ENCODE measurements around the gene CYP1A2.

CYP1A2 gene

GRCh38 chr15:74790080-74790916 is 41.7 kb downstream of the CYP1A2 start:
- FAIRE-seq = no peak

GRCh38 chr15:74791007-74791406 is 42.4 kb downstream of the CYP1A2 start:
- no peak for FAIRE-seq

GRCh38 chr15:74791667-74792066 is 43.0 kb downstream of the CYP1A2 start:
- FAIRE-seq = no peak

DNA sequence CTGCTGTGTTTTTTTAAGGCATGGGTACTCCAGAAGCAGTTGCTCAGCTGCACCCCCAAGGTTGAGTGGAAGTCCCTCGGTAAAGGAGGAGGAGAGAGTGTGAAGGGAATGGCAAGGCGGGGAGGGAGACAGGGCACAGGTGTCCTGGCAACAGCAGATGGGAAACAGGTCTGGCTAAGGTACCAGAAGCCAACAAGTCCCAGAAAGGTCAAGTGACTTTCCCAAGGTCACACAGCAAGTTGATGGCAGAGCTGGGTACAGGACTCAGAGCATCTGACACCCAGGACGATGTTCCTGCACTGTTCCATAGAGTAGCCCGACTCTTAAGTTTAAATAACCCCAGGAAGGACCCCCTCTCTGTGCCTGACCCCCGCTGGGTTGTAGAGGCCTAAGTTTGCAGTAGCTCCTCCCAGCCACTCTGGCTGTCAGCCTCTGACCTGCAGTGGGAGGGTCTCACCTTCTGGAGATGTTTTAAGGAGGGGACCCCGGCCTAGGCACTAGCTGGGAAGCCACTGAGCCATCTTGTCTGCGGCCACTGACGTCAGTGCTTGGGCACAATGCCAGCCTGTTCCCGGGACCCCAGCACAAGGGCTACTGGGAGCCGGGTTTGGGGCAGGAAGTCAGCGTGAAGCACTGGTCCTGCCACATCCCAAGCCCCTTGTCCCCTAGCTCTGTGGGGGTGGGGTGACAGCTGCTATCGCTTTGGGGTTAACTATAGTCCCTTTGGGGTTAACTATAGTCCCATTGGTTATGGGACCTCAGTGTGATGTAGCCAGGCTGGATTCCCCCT is 43.8 kb downstream of the CYP1A2 start:
- no peak for FAIRE-seq

GRCh38 chr15:74793135-74794028 is 44.7 kb downstream of the CYP1A2 start:
- no peak for FAIRE-seq

DNA sequence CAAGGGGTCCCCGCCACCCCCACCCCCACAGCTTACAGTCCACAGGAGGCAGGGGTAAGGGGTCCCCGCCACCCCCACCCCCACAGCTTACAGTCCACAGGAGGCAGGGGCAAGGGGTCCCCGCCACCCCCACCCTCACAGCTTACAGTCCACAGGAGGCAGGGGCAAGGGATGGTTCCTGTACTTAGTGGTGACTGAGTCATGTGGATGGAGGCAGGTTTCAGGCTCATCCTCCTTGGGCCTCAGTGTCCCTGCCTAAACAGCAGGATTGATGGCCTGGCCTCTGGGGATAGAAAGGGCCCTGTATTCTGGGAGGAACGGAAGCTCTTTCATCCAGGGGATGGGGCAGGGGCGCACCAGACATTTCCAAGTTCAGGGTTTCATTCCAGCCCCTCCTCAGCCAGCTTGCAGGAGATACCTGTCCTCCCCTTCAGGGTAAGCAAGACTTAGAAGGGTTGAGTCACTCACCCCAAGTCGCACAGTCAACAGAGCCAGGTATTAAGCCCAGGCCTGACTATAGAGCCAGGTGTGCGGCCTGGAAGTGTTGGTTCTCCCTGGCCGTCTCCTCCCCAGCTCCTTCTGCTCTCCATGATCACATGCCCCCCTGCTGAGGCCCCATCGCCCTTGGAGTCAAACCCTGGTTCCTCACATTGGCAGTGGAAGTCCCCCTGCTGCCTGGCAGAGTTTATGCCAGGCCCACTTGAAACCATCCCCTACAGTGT is 45.8 kb downstream of the CYP1A2 start:
- FAIRE-seq = no peak

- no peak for FAIRE-seq
These were observed 46.3 kb downstream of the CYP1A2 start for GRCh38 chr15:74794970-74795349.

- no peak for FAIRE-seq
These were observed 47.5 kb downstream of the CYP1A2 start for GRCh38 chr15:74795966-74796625.

GRCh38 chr15:74798388-74799254 is 50.0 kb downstream of the CYP1A2 start:
- no peak for FAIRE-seq

GRCh38 chr15:74799255-74799855 is 50.7 kb downstream of the CYP1A2 start:
- FAIRE-seq = no peak

- FAIRE-seq = no peak
These were observed 51.4 kb downstream of the CYP1A2 start for GRCh38 chr15:74799856-74800558.

DNA sequence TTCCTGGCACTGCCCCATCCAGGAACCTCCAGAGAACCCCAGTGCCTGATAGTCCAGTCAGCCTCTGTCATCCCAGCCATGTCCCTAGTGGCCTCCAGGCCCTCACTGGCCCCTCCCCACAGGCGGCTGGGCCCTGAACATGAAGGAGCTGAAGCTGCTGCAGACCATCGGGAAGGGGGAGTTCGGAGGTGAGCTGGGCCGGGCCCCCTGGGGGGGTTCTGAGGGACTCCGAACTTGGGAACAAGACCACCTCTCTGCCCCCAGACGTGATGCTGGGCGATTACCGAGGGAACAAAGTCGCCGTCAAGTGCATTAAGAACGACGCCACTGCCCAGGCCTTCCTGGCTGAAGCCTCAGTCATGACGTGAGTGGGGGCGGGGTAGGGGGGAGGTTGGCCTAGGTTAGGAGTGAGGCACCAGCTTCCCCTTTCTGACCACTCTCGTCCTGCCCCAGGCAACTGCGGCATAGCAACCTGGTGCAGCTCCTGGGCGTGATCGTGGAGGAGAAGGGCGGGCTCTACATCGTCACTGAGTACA is 52.0 kb downstream of the CYP1A2 start:
- FAIRE-seq = no peak

- no peak for FAIRE-seq
These were observed 52.8 kb downstream of the CYP1A2 start for GRCh38 chr15:74801311-74801997.

DNA sequence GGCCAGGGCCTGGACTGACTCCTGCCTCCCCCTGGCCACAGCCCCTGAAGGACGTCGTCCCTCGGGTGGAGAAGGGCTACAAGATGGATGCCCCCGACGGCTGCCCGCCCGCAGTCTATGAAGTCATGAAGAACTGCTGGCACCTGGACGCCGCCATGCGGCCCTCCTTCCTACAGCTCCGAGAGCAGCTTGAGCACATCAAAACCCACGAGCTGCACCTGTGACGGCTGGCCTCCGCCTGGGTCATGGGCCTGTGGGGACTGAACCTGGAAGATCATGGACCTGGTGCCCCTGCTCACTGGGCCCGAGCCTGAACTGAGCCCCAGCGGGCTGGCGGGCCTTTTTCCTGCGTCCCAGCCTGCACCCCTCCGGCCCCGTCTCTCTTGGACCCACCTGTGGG is 53.6 kb downstream of the CYP1A2 start:
- FAIRE-seq = no peak

DNA sequence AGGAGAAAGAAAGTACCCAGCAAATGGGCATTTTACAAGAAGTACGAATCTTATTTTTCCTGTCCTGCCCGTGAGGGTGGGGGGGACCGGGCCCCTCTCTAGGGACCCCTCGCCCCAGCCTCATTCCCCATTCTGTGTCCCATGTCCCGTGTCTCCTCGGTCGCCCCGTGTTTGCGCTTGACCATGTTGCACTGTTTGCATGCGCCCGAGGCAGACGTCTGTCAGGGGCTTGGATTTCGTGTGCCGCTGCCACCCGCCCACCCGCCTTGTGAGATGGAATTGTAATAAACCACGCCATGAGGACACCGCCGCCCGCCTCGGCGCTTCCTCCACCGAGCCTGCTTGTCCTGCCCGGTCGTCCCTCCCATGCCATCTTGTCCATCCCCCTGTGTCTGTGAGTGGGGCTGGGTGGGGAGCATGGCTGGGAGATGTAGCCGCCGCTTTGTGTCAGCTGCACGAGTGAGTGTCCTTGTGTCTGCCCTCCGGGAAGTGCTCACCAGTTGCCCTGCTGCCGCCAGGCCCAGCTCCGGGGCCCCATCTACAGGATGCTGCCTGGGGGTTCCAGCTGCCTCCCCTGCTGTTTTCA is 54.3 kb downstream of the CYP1A2 start:
- no peak for FAIRE-seq

DNA sequence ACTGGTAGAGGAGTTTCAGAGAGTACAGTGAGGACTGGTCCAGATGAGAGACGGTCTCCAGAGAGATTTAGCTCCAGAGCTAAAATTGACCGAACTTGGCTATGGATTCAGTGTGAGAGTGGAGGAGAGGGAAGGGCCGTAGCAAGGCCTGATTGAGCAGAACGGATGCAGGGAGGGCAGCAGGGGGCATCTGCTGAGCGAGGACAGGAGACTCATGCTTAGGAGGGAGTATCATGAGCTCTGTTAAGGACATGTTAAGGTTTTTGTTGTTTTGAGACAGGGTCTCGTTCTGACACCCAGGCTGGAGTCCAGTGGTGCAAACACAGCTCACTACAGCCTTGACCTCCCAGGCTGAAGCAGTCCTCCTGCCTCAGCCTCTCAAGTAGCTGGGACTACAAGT is 56.3 kb downstream of the CYP1A2 start:
- no peak for FAIRE-seq

All from islet of Langerhans (tissue), 1 donor.